NCI-H446 (cell line): ENCODE results near the gene CLSTN2.

Experiments used
- DNase-seq, 2 experiments: peaks; one replicate each; lab custom pipeline; 2025; lab: John Stamatoyannopoulos, UW

CLSTN2 gene

DNA sequence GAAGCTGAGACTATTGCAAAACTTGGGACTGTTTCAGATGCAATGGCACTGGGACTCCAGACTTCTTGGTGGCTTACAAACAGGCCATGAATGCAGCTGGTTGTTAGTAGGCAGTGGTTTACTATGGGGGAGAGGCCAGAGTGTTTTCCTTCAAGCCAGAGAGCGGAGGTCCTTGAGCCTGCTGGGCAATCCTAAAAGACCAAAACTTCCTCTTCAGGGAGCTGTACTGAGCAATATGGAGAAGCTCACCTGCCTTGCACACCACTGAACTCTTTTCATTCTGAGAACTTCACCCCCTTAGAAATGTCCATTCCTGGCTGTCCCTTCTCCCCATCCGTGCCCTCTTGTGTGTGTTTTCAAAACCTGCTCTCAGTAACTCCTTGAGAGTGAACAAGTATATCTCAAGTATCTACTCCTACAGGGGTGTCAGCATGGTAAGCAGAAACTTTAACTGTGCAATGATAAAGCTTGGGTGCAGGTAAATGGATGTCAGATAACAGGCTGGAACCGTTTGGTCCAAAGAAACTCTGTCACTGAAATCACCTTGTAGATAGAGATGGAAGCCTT lies 213.9 kb downstream of the CLSTN2 start:
- DNase-seq, result no peak

DNA sequence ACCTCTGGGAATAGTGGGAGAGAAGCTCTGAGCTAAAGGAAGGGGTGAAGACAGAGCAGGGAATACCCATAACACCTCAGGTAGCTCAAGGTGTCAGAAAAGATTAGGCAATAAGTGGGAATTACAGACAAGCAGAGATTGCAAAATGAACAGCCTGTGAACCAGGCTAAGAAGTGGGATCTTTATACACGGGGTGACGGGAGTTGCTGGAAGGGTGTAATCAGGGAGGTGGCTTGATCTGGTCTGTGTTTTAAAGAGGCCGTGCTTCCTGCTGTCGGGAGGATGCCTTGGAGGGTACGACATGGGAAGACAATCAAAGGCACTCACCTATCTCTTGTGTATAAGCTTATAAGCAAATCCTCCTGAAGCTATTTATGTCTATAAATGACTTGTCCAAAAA lies 216.3 kb downstream of the CLSTN2 start:
- DNase-seq, result no peak

DNA sequence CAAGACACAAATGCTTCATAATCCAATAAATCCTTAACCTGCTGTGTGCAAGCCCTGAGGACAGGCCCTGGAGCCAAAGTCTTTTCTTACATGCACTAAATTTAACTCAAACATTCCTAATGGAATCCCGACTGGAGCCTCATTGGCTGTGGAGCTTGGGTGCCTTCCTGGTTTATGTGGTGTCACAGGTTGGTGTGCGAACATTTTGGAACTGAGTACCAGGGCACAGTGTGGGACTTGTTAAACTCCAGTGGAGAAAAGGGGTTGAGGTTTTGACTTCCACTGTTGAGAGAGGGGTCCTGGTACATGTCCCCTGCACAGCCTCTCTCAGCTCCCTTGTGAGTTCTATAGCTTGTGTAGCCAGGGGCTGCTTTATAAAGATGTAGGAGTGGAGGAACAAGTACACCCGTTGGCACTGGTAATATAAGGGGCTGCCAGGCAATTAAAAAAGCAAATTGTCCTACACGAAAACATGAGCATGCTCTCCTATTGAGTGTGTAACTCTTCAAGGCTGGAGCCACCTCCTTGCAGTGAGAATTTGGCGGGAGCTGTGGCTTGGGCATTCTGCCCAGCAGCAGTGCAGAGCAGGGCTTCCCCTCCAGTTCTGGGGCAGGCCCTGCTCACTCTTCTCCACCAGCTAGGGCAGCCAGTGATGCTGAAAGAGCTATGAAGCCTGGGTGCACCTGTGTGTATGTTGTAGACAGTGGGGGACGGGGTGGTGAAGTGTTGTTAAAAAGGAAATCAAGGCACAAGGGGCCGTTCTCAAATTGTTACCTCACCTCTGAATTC lies 218.1 kb downstream of the CLSTN2 start:
- DNase-seq, result peak; percentile 90 to 98

DNA sequence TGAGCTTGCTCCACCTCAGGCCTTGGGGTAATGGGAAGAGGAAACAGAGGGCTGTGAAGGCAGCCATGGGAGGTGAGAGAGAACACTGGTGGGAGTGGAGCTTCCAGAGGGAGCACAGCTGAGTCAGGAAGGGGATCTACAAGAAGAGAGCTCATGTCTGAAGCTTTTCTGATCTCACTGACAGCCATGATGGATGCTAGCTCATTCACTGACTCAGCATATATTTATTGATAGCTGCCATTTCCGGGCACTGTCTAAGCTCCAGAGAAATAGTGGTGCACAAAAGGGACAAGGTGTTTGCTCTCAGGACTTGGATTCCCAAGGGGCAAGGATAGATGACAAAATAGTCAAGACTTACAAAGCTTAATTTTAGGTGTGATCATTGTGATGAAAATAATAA lies 218.8 kb downstream of the CLSTN2 start:
- DNase-seq, result no peak

DNA sequence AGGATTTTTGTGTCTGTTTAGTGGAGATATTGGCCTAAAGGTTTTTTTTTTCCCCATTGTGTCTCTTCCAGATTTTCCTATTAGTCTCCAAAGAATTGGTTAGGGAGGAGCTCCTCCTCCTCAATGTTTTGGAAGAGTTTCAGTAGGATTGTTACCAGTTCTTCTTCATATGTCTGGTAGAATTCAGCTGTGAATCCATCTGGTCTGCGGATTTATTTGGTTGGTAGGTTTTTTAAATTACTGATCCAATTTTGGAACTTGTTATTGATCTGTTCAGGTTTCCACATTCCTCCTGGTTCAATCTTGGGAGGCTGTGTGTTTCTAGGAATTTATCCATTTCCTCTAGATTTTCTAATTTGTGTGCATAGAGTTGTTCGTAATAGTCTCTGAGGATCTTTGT lies 222.2 kb downstream of the CLSTN2 start:
- DNase-seq, result no peak

DNA sequence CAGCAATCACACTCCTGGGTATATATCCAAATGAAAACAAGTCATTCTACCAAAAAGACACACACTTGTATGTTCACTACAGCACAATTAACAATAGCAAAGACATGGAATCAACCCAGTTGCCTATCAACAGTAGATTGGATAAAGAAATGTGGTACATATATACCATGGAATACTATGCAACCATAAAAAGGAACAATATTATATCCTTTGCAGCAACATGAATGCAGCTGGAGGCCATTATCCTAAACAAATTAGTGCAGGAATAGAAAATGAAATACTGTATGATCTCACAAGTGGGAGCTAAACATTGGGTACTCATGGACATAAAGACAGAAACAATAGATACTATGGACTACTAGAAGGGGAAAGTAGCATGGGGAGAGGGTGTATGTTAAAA lies 224.7 kb downstream of the CLSTN2 start:
- no peak for DNase-seq

DNA sequence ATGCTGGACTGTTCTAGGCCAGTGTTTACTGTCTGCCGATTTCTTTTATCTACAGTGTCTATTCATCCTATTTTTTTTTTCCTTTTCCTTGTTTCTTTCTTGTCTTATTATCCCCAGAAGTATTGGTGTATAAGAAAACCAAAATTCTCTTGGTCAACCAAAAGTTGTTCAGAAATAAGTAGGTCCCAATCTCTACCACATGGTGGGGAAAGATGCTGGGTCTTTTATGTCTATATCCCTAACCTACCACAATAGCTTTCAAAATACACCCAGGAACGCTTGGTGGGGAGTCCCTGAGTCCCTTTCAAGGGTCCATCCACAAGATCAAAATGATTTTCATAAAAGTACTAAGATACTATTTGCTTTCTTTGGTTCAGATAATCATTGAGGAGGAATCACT lies 225.6 kb downstream of the CLSTN2 start:
- no peak for DNase-seq

DNA sequence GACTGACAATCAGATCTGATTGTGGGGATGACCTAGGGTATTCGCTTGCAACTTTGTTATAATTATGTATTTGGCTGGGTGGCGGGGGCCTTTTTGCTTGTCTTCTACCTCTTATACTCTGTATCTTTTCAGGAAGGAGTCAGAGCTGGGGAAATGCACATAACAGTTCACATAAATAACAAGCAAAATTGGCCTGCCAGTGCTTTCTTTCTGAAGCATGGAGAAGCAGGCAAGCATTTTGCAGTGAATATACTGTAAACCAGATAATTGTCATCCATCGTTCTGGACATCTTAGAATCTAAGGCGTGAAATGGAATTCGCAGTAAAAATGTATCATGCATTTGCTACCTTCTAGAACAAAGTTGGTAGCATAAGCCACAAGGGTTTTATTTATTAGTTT lies 227.6 kb downstream of the CLSTN2 start:
- DNase-seq, result no peak

DNA sequence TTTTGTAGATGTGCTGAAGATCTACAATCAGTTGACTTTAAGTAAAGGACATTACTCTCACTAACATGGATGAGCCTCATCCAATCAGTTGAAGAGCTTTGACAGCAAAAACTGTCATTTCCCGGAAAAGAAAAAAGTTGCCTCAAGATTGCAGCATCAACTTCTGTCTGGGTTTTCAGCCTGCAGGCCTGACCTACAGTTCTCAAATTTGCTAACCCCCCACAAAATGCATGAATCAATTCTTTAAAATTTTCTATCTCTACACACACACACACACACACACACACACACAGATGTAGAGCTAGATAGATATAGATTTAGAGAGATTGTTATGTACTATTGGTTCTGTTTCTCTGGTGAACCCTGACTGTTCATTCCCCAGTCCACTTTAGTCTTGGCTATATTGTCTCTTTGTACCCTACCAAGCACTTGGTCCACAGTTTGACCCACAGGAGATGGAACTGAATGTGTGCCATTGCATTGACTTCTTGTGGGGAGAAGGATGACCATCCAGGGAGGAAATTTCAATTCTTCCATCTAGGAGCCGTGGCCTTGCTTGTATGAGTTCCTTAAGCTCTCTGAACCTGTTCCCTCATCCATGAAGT lies 228.3 kb downstream of the CLSTN2 start:
- no peak for DNase-seq

DNA sequence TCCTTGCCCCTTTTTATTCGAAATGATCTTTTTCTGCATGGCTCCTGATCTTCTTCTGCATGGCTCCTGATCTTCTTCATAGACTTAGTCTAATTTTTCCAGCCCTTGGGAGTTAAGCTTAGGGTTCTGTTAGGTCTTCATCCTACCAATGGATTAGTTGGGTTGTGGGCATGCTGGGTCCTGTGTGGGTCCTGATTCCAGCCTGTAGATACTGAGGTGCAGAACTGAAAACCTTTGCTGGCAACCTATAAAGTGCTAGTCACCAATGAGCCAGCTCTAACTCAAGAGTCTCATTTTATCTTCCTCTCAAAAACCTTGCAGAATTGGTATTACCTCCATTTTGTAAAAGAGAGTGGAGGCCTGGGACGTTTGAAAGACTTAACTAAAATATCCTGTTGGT lies 229.2 kb downstream of the CLSTN2 start:
- no peak for DNase-seq

DNA sequence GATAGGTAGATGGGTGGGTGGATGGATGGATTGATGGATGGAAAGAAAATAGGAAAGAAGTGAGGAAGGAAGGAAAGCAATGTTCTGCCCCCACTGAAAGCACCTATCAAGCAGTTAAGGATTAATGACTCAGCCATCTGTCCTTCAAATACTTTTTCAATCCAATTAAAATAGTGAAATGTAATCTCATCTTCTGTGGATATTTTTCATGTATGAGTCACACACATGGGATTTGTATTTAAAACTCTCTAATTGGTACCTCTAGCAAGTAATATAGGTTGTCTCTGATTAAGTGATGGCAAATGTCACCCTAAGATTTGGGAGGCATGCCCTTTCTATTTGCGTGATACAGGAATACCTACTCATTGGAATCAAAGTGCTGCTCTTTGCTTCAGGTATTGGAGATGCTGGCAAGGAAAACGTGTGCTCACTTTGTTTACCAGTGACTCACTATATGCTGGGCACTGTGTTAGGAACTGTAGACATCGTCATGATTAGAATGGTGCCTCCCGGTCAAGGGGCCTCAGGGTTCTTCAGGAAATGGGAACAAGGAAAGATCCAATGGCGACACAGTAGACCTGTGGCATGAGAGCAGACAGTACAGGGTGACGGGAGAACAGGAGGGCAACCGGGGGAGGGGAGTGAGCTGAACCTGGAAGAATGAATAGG lies 230.1 kb downstream of the CLSTN2 start:
- peak; percentile 66 to 78 for DNase-seq

DNA sequence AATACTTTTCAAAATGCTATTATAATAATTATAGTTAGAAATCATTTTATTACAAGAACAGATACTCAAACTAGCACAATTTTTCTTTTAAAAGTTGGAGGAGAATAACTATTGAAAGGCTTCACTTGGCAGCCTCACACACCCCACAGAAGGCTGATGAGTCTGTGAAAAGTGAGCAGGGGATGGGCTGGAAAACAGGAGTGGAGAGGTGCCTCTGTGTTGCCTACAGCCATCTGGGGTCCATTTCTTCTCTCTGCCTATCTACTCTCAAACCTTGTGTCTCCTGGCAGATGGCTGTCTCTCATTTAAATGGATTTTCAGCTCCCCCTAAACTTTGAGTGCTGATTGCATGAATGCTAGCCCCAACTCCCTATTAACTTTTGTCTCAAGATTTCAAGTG lies 230.8 kb downstream of the CLSTN2 start:
- peak; percentile 87 to 91 for DNase-seq

DNA sequence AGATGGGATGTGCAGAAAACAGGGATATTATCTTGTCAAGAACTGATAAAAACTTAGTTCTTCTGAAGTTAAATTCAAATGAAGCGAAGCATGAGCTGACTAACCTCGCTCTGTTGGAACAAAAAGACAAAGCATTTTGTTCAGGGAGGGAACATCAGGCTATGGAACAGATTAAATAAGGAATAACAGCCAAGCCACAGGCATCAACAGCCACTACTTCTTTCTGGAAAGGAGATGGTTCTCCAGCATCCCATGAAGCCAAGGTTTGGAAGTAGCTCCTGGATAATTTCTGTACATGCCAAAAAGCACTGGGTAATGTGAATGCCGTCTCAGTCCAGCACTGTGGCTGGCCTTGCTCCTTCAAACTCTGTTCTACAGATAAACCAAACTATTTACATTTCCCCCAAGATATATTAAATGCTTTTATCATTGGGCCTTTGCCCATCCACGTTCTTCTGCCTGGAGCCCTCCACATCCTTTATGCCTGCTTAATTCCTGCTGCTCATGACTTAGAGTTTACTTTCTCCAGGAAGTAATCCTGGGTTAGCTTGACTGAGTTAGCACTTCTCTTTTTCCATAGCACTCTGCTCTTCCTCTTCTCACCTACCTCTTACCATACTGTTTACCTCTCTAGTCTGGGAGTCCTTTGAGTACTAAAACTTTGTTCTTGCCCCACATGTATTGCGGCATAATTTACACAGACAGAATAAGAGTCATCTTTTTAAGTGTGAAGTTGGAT lies 232.0 kb downstream of the CLSTN2 start:
- DNase-seq, result peak; percentile 44 to 72

DNA sequence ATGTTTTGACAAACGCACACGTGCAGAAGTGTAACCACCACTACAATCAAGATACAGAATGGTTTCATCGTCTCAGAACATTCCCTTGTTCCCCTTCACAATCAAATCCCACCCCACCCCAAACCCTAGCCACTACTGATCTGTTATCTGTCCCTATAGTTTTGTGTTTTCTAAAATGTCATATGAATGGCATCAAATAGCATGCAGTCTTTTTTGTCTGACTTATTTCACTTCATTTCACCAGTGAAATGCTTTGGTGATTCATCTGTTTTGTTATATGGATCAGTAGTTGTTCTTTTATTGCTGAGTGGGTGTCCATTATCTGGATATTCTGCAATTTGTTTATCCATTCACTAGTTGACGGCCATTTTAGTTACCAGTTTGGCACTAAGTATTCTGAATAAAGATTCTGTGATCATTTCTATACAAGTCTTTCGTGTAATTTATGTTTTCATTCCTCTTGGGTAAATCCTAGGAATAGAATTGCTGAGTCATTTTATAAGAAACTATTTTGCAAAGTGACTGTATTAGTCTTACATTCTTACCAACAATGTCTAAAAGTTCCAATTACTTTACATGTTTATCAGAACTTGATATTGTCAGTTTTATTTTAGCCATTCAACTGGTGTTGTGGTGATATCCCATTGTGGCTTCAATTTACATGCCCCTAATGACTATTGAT lies 232.8 kb downstream of the CLSTN2 start:
- DNase-seq, result no peak

DNA sequence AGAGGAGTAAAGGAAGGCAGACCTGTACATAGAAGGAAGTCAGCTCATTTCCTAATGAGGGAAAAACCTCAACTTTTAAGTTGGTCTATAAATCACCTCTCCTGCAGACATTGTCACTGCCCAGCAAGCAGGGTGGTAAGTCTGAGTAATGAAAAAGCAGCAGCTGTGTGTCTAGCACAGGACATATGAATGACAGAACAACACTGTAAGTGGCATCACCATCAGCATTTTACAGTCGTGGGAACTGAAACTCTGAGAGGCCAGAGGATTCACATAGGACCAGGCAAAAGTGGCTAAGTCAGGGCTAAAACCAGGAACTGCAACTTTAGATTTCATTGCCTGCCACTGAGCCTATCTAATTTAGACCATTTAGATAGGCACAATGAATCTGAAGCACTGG lies 235.6 kb downstream of the CLSTN2 start:
- no peak for DNase-seq

DNA sequence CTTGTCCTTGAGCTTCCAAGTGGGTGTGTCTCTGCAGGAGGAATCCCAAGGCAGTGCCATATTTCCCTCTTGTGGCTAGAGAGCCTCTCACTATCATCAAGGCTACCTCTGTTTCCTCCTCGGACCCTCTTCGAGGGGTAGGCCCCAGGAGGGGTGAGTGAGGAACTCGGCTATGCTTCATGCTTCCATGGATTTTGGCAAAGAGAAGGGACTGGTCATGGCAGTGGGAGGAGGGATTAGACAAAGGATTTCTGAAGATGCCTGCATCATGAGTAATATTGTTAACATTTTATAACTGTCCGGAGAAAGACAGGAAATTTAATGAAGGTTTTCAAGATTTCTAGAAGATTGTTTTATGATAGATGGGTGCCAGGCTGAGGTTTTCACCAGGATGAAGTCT lies 241.5 kb downstream of the CLSTN2 start:
- DNase-seq, result peak in 1 of 2 experiments; percentile 27

DNA sequence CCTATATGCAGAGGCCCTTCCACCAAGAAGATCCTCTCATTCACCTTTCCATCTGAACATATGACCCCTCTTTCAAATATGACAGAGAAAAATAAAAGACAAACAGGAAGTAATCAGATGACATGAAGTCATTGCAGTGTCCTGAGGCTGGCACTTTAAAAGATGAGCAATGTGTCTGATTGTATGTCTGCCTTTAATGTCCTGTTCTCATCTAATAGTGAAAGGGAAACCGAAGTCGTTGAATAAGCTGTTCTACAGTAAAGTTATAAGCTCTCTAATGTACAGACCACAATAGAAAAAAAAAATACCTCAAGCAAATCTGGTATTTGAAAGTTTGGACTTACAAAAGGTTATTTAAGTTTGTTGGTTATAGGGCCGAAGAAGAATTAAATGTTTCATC lies 243.0 kb downstream of the CLSTN2 start:
- no peak for DNase-seq

DNA sequence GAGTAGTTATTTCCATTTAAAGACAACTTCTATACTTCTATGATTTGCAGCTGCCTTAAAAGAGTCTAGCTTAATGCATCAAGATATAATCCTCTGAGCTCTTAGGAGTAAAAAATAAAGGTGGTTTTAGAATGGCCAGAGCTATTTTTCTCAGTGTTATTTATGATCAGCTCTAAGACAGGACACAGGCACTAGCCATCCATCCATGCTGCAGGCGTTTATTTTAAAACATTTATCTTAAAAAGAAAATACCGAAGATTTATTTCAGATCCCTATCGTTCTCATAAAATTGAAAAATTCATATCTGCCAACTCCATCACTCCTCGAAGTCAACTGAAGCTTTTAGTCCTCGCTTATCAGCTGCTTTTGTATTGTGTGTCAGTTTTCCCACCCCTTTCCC lies 243.5 kb downstream of the CLSTN2 start:
- DNase-seq, result no peak

DNA sequence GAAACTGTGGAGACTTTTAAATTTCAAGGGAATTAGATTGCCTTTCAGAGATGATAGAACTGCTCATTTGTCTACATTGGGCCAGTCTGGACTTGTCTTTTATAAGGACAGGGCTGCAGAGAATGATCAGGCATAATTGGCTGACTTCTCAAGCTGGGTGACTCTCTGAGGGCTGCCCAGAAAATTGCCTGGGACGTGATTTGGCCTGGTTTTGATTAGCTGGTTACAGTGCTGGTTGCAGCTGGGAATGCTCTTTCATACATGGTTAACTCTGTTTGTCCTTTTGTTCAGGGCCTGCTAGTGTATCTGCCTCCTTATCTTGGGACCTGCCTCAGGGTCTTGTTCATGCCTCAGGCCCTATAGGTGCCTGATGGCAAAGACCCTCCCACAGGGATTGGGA lies 245.6 kb downstream of the CLSTN2 start:
- DNase-seq, result peak; percentile 88 to 94

DNA sequence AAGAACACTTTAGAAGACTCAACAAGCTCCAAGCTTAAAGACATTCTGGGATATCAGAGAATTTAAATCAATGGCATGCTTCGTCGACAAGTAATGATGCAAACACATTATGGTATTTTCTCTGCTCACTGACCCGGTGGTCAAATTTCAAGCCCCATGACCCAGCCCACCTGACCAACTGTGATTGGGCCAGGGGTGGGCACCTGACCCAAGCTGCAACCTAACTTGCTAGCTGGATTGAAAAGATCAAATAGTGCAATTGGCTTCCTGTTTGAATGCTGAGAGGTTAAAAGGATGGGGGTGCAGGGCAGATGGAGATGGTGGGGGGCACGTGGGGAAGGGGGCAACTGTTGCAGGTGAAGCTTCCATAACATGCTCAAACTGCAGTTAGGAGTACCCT lies 250.4 kb downstream of the CLSTN2 start:
- DNase-seq, result no peak

DNA sequence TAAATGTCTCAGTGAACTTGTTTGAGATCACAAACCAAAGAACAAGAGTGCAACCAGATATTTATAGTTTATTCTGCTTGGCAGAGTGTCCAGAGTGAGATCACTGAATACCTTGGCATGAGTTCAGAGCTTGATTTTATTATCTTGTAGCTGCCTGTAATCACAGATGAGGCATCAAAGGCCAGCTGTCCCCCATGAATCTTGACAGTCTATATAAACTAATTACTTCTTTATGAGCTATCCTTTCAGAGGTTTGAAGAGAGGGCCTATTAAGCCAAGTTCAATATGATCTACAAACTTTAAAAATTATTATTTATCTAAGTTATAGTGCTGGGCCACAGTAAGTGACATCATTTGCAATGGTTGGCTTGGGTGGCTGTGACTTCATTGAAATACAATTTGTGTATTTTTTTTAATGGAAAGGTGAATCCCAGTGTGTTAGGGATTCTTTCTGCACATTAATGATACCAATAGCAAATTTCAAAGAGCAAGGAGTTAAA lies 251.5 kb downstream of the CLSTN2 start:
- DNase-seq, result peak; percentile 87 to 96
